ENCODE measurements around the gene CNTNAP3B. TPM values are rescaled to one million over a fixed set of nuclear protein-coding genes. Genes with fewer than 3 reads are reported as not detected.

Gene CNTNAP3B
- total RNA-seq = 87.5 and 162 TPM in 2 replicates

DNA sequence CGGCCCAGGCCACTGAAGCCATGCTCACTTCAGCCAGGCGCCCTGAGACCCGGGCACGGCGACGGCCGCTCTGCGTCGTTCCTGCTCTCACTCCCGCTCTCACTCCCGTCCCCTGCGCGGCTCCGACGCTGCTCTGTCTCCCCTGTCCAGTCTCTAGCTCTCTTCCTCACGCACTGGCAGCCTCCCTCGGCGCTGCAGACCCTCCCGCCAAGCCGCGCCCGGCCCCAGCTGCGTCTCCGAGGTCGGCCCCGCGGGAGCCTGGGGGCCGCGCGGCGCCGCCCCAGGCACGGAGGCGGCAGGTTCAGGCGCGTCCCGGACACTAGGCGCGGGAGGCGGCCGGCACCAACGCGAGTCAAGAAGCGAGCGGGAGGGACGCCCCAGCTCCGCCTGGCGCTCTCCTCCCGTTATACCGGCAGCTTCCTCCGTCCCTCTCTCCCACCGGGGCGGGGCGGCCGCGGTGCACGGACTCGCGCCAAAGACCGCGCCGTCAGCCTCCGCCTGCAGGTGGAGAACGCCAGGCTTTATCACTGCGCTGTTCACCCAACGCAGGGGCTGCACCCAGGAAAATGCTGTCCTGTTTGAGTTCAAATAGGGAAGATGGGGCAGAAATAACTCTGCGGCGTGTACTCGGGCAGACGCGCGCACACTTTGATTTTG lies at the start of gene CNTNAP3B:
CNTNAP3B (minus strand) TSS at position 354 of the 657 bp plus-strand sequence; CDS start at position 22, 332 bp downstream.

Other genes with a start within 250 kb of the CNTNAP3B start
- not detected in 2 replicates for gene SPATA31A6, start 54.2 kb upstream of the CNTNAP3B start, total RNA-seq